GM12801 (cell line): ENCODE data around the gene RBMS3.

Experiments
- TF ChIP-seq, protein P1 (sequence below): IDR thresholded peaks from one replicate; pipeline ENCODE4 v1.5.1; 2011; ENCODE audit warnings: control low read depth; ENCODE audit not compliant: insufficient read length; ENCODE audit errors: extremely low read depth

The RBMS3 gene

DNA sequence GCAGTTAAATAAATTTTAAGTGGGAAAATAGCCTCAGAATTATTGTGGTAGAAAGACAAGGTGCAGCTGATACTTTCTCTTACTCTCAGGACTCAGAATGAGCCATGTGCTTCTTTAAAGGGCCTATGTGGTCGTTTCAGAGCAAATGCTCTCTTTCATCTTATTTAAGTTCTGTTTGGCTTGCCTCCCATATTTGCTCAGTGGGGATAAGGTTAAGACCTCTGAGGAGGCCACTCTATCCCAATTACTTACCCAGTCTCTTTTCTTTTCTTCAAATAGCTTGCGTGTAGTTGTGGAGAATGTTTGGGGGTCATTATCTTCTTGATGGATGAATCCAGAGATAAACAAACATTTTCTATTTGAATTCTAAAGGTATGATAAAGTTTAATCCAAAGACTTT is 221.9 kb downstream of the RBMS3 start:
- TF ChIP-seq, protein P1, sequence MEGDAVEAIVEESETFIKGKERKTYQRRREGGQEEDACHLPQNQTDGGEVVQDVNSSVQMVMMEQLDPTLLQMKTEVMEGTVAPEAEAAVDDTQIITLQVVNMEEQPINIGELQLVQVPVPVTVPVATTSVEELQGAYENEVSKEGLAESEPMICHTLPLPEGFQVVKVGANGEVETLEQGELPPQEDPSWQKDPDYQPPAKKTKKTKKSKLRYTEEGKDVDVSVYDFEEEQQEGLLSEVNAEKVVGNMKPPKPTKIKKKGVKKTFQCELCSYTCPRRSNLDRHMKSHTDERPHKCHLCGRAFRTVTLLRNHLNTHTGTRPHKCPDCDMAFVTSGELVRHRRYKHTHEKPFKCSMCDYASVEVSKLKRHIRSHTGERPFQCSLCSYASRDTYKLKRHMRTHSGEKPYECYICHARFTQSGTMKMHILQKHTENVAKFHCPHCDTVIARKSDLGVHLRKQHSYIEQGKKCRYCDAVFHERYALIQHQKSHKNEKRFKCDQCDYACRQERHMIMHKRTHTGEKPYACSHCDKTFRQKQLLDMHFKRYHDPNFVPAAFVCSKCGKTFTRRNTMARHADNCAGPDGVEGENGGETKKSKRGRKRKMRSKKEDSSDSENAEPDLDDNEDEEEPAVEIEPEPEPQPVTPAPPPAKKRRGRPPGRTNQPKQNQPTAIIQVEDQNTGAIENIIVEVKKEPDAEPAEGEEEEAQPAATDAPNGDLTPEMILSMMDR: no peak

DNA sequence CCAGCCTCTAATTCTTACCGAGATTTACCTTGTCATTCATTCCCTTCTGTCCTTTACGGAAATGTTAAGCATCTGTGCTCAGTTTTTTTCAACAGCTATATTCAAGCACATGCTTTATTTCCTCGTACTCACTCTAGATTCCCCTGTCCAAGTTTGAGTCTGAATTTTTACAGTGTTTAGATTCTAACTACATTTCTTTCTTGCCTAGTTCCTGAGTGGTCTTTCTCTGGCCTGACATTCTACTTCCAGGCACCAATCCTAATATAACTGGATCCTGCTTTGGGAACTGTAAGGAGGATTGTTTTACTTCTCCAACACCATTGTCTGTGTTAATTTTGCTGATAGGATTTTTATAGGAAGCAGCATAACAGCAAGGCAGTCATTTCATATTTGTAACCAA is 222.4 kb downstream of the RBMS3 start:
- TF ChIP-seq, protein P1: no peak

DNA sequence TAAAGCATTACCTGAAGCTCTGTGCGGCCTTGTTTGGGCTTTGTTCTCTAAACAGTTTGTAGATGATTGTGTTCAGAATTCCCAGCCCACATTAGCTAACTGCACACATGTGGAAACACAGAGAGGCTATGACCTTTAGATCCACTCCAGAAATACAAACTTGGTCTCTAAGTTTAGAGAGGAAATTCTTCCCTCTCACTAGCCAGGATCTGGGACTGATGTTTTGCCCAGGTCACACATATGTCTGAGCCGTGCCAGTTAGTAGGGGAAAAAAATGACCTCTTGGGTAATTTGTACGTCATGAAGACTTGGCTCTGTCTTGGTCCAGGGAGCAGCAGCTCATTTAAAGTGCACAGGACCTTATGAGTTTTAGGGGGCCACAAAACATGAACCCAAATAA is 223.1 kb downstream of the RBMS3 start:
- TF ChIP-seq, protein P1: no peak

DNA sequence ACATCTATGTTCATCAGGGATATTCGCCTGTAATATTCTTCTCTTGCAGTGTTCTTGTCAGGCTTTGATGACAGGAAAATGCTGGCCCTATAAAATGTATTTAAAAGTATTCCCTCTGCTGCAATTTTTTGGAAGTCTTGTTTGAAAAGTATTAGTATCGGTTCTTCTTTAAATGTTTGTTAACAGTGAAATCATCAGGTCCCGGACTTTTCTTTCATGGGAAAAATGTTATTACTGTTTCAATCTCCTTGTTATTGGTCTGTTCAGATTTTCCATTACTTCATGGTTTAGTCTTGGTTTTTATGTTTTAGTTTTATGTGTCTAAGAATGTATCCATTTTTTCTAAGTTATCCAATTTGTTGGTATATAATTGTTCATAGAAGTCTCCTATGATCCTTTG is 225.6 kb downstream of the RBMS3 start:
- TF ChIP-seq, protein P1: no peak

DNA sequence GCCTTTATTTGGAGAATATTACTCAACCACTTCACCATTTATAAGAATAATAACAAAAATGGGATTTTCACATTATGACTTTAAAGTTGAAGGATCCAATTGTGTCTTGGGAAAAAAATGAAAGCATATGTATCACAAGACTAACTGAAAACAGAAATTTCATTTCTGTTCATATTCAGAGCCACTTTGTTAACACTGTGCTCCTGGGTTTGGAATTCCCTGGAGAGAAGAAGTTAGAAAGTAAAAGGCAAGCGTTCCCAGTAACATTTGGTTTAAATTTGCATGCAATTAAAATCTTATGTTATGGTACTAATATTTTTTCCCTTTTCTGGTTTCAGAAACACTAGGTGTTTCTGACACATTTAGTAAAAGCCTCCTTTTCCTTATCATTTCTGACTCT is 230.8 kb downstream of the RBMS3 start:
- TF ChIP-seq, protein P1: no peak

DNA sequence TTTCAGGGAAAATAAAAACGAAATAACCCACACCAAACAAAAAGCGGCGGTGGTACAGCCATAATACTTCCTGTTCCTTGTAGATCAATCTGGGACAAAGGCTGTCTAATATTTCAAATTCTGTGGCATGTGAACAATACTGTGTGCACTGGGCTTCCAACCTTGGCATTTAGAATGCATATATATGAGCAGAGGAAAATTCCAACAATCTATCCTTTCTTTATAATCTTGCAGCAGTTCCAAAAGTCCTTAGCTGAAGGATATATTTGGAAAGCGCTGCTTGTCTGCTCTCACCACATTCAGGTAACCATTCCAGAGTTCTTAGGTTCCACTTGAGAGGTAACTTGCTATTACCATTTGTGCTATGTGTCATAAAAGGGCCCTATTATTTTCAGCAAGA is 231.8 kb downstream of the RBMS3 start:
- TF ChIP-seq, protein P1: no peak

DNA sequence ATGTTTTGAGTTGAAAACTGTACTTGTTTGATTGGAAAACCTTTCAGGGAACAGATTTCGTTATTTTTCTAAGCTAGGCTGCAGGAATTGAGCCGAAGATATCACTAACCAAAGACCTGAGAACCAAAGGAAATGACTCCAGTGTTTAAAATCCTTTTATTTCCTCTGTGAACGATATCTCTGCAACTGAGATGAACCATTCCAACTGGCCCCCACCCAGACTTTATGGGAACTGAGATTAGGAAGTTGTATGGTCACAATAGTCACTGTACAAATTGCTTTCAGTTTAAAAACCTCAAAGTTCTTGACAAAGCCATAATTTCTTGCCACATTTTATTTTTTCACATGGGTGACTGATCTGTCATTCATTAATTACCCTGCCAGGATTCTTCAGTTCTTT is 232.4 kb downstream of the RBMS3 start:
- TF ChIP-seq, protein P1: no peak

DNA sequence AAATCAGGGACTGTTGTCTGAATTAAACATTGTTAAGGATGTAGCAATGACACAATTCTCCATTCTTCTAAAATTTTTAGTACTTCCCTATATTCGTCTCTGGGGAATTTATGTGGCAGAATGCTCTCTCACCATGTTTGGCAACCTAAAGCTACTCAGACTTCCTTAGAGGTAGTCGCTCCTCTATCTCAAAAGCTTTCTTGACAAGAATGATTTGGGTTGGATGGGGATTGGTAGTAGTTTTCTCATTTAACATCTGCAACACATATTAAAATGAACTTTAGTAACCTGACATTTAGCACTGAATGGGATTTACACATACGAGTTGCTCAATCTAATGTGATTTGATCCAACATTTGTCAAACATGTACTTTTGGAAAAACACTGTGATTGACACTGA is 233.3 kb downstream of the RBMS3 start:
- TF ChIP-seq, protein P1: no peak
